NCI-H128 (cell line): ENCODE data around the gene TTN.
A peak's percentile ranks its signal among the peaks of the same experiment; 100 is the strongest.

ENCODE experiments used
- DNase-seq: peaks from one replicate; lab custom pipeline; 2025; ENCODE audit not compliant: unreplicated experiment; lab: John Stamatoyannopoulos, UW

Gene TTN

GRCh38 chr2:178506101-178506500 is 301.1 kb downstream of the TTN start:
- DNase-seq, result no peak

GRCh38 chr2:178502751-178503150 is 304.5 kb downstream of the TTN start:
- DNase-seq, result no peak

- no peak for DNase-seq
These were observed 307.6 kb downstream of the TTN start for GRCh38 chr2:178499640-178500039.

GRCh38 chr2:178498137-178498536 is 309.1 kb downstream of the TTN start:
- no peak for DNase-seq

- DNase-seq, result no peak
These were observed 311.2 kb downstream of the TTN start for GRCh38 chr2:178496049-178496448.

GRCh38 chr2:178491612-178492011 is 315.6 kb downstream of the TTN start:
- no peak for DNase-seq

GRCh38 chr2:178485356-178485755 is 321.9 kb downstream of the TTN start:
- DNase-seq, result no peak

GRCh38 chr2:178484245-178485041 is 322.8 kb downstream of the TTN start:
- DNase-seq, result no peak

GRCh38 chr2:178482437-178482836 is 324.8 kb downstream of the TTN start:
- no peak for DNase-seq

- DNase-seq, result peak; percentile 51
These were observed 326.7 kb downstream of the TTN start, which contains the start of gene PLEKHA3 for GRCh38 chr2:178480227-178481181. TSS of gene PLEKHA3 (plus strand) at chr2:178480457. CDS start at chr2:178480870, 413 bp downstream.

- no peak for DNase-seq
These were observed 327.4 kb downstream of the TTN start for GRCh38 chr2:178479758-178480226.

- DNase-seq, result no peak
These were observed 328.0 kb downstream of the TTN start for GRCh38 chr2:178479275-178479616.

- peak; percentile 35 for DNase-seq
These were observed 328.6 kb downstream of the TTN start, which contains the start of gene FKBP7 for GRCh38 chr2:178478439-178479274. TSS of gene FKBP7 (minus strand) at chr2:178478600. CDS start at chr2:178478499, 101 bp downstream.

GRCh38 chr2:178478130-178478438 is 329.1 kb downstream of the TTN start:
- DNase-seq, result no peak

GRCh38 chr2:178477443-178478129 is 329.6 kb downstream of the TTN start:
- DNase-seq, result no peak

GRCh38 chr2:178476477-178476876 is 330.7 kb downstream of the TTN start:
- no peak for DNase-seq
